ENCODE results near the gene MAP3K12.
"Not testable (repeated sequence)": the region's sequence is repeated elsewhere in the genome, so short reads cannot be mapped to it uniquely, and the experiment has no call there.

MAP3K12 gene

GRCh38 chr12:53493610-53494391 is 5.5 kb downstream of the MAP3K12 start:
- in situ Hi-C loops (cut with MboI; ENCODE audit: low sequenced_read_pairs): no loop called here

DNA sequence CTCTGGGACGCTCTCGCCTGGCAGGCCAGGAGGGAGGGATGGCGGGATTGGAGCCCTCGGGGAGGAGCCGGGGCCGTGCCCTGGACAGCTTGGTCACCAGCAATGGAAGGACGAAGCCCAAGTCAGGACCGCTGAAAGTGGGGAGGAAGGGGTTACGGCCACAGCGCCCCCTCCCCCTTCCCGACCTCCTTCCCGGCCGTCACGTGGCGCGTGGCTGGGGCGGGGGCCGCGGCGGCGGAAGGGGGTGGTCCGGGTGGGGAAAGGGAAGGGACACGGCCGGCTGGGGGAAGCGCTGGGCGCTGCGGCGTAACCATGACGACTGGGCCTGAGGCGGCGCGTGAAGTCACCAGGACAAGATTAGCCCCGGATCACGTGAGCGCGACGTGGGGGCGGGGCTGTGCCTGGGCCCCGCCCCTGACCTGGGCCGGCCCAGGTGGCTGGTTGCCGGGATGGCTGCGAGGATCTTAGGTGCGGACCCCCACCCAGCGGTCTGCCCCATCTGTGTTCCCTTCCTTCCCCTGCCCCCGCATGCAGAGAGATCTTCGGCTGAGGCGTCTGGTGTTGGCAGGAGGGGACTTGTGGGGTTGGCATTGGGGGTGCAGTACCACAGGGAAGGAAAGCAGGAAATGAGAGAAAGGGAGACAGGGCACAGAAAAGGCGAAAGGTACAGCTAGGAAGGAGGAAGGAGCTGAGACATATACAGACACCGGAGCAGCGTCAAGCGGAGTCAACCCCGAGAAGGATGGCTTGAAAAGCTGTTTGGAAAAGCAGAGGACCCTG is 6.2 kb downstream of the MAP3K12 start:
- in situ Hi-C loops (cut with MboI; ENCODE audit: low sequenced_read_pairs): no loop called here

DNA sequence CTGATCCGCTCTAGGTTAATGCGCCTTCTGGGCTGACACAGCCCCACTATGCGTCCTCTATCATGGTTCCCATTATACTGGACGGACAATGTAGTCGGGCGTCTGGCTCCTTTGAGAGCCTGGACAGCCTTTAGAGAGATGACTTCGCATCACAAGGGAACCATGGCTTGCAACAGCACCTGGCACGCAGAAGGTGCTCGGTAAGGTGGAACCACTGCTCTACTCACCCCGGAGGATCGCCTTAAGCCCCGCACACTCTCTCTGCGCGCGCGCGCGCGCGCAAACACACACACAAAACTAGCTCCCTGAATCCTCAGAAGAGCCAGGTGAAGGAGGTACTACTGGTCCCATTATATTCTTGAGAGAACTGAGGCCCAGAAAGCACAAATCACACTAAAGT is 7.1 kb downstream of the MAP3K12 start:
- in situ Hi-C loops (cut with MboI; ENCODE audit: low sequenced_read_pairs): no loop called here

DNA sequence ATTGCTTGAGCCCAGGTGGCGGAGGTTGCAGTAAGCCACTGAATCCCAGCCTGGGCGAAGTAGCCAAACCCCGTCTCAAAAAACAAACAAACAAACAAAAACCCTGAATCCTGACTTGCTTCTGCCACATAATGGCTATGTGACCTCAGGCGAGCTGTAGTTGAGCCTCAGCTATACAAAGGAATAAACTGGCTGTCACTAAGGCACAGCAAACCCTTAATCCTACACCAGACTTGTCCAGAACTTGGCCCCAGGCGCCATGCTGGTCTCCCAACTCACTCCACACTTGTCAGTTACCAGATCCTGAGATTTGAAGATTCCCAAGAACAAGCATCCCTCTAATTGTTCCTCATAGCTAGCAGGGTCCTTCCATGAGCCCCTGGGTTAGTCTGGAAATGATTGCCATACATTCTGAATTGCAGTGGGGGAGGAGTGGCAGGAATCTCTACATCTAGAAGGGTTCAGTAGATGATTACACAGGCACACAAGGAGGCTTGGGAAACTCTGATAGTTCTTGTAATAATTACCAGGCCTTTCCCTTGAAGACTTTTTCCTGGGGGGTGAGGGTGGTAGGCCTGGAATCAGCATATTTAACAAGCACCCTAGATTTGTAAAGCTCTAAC is 9.9 kb downstream of the MAP3K12 start:
- in situ Hi-C loops (cut with MboI; ENCODE audit: low sequenced_read_pairs): no loop called here

DNA sequence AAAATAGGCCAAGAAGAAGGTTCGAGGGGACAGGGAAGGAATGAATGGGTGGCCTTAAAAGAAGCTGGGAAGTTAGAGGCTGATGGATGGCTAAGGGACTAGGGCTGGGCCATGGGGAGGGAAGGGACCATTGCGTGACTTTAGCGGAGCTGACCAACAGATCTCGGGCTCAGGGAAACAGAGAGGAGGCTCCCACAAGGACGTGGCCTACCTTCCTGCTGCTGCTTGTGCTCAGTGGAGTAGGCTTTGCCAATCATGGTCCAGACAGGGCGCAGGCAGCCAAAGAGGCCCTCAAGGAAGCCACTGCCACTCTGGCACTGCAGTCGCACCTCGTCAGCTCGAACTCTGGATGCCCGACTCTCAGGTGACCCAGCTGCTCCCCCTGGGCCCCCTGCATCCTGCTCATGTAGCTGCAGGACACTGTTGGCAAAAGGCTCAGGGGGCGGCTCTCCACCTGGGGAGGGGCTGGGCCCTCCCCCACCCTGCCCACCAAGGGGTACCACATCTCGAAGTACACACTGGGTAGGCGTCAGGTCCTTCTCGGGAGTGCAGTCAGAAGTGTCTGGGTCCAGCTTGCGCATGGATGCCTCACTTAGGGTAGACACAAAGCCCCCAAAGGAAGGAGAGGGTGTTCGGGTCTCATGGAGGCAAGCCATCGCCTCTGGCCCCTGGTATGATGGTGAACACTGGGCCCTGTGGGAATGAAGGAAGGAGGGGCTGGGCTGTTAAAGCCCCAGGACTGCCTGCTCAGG is 12.3 kb downstream of the MAP3K12 start:
- in situ Hi-C loops (cut with MboI; ENCODE audit: low sequenced_read_pairs): no loop called here

GRCh38 chr12:53485955-53486735 is 13.1 kb downstream of the MAP3K12 start:
- in situ Hi-C loops (cut with MboI; ENCODE audit: low sequenced_read_pairs): no loop called here

- in situ Hi-C loops (cut with MboI; ENCODE audit: low sequenced_read_pairs): no loop called here
These were observed 14.3 kb downstream of the MAP3K12 start for GRCh38 chr12:53484686-53485575.

DNA sequence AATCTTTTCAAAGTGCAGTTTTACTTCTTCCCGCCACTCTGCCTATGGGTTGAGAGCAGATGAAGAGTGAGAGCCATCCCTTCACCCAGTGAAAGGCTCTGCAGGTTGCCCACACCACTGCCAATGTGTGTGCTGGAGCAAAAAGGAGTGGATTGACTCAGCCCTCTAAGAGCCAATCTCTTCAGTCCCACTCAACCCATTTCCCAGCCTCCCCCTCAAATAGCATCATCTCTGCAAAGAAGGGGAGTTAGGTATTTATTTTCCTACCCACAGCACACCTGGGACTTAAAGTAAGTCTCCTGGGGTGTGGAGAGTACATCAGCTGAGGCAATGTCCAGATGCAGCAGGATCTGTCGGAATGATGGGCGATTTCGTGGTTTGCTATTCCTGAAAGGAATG is 15.3 kb downstream of the MAP3K12 start:
- in situ Hi-C loops (cut with MboI; ENCODE audit: low sequenced_read_pairs): no loop called here

GRCh38 chr12:53483225-53483978 is 15.9 kb downstream of the MAP3K12 start:
- in situ Hi-C loops (cut with MboI; ENCODE audit: low sequenced_read_pairs): no loop called here

DNA sequence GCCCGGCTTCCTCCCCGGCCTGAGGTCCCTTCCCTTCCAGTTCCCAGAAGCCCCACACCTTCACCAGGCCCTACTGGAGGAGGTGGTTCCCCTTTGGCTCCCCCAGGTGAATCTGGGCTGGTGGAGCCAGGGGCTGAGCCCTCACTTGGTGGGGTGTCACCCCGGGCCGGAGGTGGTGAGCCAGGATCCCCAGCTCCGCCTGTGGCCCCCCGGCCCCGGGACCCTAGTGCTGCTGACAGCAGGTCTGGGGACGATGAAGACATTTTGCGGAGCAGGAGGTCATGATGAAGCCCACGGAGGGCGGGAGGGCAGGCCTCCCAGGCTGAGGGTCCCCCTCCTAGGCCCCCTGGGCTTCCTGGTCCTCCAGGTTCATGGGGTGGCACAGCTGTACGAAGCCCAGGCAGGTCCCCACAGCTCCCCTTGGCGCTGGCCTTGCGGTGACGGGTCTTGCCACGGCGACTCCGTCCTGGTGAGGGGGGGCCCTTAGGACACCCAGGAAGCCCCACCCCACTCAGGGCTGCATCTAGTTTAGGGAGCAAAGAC is 16.6 kb downstream of the MAP3K12 start:
- in situ Hi-C loops (cut with MboI; ENCODE audit: low sequenced_read_pairs): no loop called here

DNA sequence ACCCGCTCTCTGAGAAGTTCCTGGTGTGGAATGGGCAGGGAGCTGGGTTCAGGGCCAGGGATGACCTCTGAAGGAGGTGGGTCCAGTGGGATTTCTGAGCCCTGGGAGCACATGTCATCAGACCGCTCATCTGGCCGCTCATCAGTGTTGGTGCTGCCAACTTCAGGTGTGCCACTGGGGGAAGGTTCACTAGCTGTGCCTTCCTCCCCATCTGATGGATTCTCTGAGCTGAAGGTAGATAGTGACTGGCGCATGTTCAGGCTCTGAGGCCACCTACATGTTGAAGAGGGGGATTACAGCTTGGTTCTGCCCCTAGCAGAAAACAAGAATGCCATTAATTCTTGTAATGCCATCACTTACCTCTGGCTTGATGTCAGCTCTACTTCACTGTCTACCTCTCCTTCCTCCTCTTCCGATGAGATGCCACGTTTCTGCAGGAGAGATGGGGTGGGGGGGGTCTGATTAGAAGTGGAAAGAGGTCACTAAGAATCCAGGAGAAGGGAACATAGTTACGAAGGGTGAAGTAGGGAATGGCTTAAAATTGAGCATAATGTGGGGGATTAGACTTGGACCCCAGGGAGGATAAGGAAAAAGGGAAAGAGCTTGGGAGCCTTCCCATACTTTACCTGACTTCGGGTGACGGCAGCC is 17.2 kb downstream of the MAP3K12 start:
- in situ Hi-C loops (cut with MboI; ENCODE audit: low sequenced_read_pairs): no loop called here

DNA sequence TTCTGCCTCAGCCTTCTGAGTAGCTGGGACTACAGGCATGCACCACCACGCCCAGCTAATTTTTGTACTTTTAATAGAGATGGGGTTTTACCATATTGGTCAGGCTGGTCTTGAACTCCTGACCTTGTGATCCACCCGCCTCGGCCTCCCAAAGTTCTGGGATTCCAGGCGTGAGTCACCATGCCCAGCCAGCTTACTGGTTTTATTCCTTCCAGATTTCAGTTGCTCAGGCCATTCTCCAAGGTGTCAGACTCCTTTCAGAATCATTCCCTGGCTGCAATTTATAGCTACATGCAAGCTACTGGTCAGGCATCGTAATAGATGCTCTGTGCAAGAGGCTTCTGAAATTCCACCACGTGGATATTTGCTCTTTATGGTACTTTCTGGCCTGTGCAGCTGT is 17.8 kb downstream of the MAP3K12 start:
- in situ Hi-C loops (cut with MboI; ENCODE audit: low sequenced_read_pairs): not testable (repeated sequence)

- in situ Hi-C loops (cut with MboI; ENCODE audit: low sequenced_read_pairs): no loop called here
These were observed 18.5 kb downstream of the MAP3K12 start for GRCh38 chr12:53480491-53481442.

DNA sequence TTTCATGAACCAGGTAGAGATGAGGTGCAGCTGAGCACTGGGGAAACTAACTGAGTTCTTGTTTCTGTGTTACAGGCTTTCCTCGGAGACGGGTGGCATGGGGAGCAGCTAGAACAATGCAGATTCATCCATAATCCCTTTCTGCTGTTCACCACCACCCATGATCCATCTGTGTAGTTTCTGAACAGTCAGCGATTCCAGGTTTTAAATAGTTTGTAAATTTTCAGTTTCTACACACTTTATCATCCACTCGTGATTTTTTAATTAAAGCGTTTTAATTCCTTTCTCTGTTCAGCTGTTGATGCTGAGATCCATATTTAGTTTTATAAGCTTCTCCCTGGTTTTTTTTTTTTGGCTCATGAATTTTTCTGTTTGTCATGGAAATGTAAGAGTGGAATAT is 19.9 kb downstream of the MAP3K12 start:
- in situ Hi-C loops (cut with MboI; ENCODE audit: low sequenced_read_pairs): no loop called here

DNA sequence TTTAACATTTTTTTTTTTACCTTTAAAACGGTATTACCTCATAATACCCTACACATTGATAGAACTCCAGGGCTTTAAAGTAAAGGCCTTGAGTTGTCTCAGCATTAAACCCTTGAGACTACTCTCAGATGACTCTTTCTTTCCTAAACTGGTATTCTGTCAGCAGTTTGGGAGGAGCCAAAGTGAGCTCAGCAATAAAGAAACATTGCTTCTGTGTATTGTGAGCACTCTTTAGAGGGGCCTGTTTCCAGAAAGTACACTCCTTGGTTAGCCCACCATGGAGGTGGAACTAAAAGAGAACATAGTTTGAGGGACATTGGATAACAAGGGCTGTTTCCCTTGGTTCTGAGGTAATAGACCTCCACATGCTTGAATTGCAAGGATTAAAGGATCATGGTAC is 20.4 kb downstream of the MAP3K12 start:
- in situ Hi-C loops (cut with MboI; ENCODE audit: low sequenced_read_pairs): no loop called here

- in situ Hi-C loops (cut with MboI; ENCODE audit: low sequenced_read_pairs): no loop called here
These were observed 22.5 kb downstream of the MAP3K12 start for GRCh38 chr12:53476769-53477209.

DNA sequence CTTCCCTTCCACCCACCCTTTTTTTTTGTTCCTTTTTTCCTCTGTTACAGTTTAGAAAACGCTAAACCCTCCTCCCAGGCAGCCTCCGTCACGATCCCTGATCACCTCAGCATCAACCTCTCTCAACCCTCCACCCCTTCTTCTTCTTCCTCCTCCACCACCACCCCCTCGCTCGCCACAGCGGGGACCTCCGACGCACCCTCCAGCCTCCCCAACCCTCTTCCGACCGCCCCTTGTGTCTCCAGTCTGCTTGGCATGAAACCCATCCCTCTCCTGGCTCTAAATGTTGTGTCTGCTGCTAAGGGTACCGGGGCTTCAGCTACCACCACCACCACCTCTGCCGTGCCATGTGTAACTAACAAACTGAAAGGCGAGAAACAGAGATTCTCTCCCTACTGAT is 24.4 kb downstream of the MAP3K12 start:
- in situ Hi-C loops (cut with MboI; ENCODE audit: low sequenced_read_pairs): no loop called here

Measured in hTERT RPE-1 (cell line).